GM18502 (cell line): ENCODE measurements around the gene BTBD1.
"Not testable (repeated sequence)": the region's sequence is repeated elsewhere in the genome, so short reads cannot be mapped to it uniquely, and the experiment has no call there.

Experiments
- ATAC-seq: cut with Tn5 transposase; IDR thresholded peaks from one replicate; pipeline ENCODE4 v1.9.1; 2021; ENCODE audit warnings: mild to moderate bottlenecking; ENCODE audit not compliant: unreplicated experiment, poor library complexity

Gene BTBD1

GRCh38 chr15:83062768-83063180, 4.3 kb downstream of the BTBD1 start:
- peak; percentile 26 for ATAC-seq

- no peak for ATAC-seq
These were observed 5.4 kb downstream of the BTBD1 start for GRCh38 chr15:83061680-83062079.

- no peak for ATAC-seq
These were observed 9.2 kb downstream of the BTBD1 start for GRCh38 chr15:83057696-83058376.

GRCh38 chr15:83057002-83057401, 10.1 kb downstream of the BTBD1 start:
- ATAC-seq: no peak

- no peak for ATAC-seq
These were observed 13.9 kb downstream of the BTBD1 start for GRCh38 chr15:83053151-83053550.

- ATAC-seq: no peak
These were observed 20.4 kb downstream of the BTBD1 start for GRCh38 chr15:83046558-83047127.

GRCh38 chr15:83044156-83044555, 22.9 kb downstream of the BTBD1 start:
- ATAC-seq: no peak

- ATAC-seq: no peak
These were observed 27.8 kb downstream of the BTBD1 start for GRCh38 chr15:83039206-83039605.

- no peak for ATAC-seq
These were observed 30.8 kb downstream of the BTBD1 start for GRCh38 chr15:83036253-83036652.

GRCh38 chr15:83031234-83031633, 35.8 kb downstream of the BTBD1 start:
- ATAC-seq: not testable (repeated sequence)

- no peak for ATAC-seq
These were observed 37.0 kb downstream of the BTBD1 start for GRCh38 chr15:83030021-83030420.

GRCh38 chr15:83018436-83018835, 48.6 kb downstream of the BTBD1 start:
- no peak for ATAC-seq

GRCh38 chr15:83016906-83017305, 50.1 kb downstream of the BTBD1 start:
- ATAC-seq: no peak

GRCh38 chr15:83015361-83015760, 51.7 kb downstream of the BTBD1 start:
- ATAC-seq: no peak

GRCh38 chr15:83014205-83014653, 52.8 kb downstream of the BTBD1 start:
- ATAC-seq: no peak

GRCh38 chr15:83012636-83013035, 54.4 kb downstream of the BTBD1 start:
- ATAC-seq: no peak

- ATAC-seq: no peak
These were observed 55.0 kb downstream of the BTBD1 start for GRCh38 chr15:83012076-83012426.

GRCh38 chr15:83011271-83012075, 55.6 kb downstream of the BTBD1 start, which contains the start of gene C15orf40:
Gene C15orf40, minus strand, starts transcription at chr15:83011639. Its CDS starts 32 bp downstream, at chr15:83011607.
- peak; percentile 84 for ATAC-seq

GRCh38 chr15:83010709-83011270, 56.3 kb downstream of the BTBD1 start:
- peak; percentile 69 for ATAC-seq

- ATAC-seq: not testable (repeated sequence)
These were observed 66.4 kb downstream of the BTBD1 start for GRCh38 chr15:83000672-83001031.
